GM18870 (cell line): ENCODE results near the gene MVK.

ENCODE experiments used
- ATAC-seq: cut with Tn5 transposase; IDR thresholded peaks from one replicate; pipeline ENCODE4 v1.9.1; 2021; ENCODE audit warnings: moderate library complexity; ENCODE audit not compliant: unreplicated experiment

MVK gene

GRCh38 chr12:109573029-109573913 is at the start of gene MVK, which contains the start of gene MMAB:
TSS of gene MVK (plus strand) at chr12:109573794. CDS start at chr12:109574823, 1,029 bp downstream.
TSS of gene MMAB (minus strand) at chr12:109573504. CDS start at chr12:109573480, 24 bp downstream.
- peak; percentile 97 for ATAC-seq

GRCh38 chr12:109524466-109525278 is 48.9 kb upstream of the MVK start:
- ATAC-seq: no peak

GRCh38 chr12:109525279-109525585 is 48.4 kb upstream of the MVK start:
- ATAC-seq: no peak

- no peak for ATAC-seq
Measured at GRCh38 chr12:109527489-109528123, 46.0 kb upstream of the MVK start.

- no peak for ATAC-seq
Measured at GRCh38 chr12:109529691-109530640, 43.6 kb upstream of the MVK start.

GRCh38 chr12:109531411-109531810 is 42.2 kb upstream of the MVK start:
- no peak for ATAC-seq

GRCh38 chr12:109532721-109533486 is 40.7 kb upstream of the MVK start:
- ATAC-seq: no peak

- no peak for ATAC-seq
Measured at GRCh38 chr12:109533487-109533740, 40.2 kb upstream of the MVK start.

GRCh38 chr12:109534456-109534855 is 39.1 kb upstream of the MVK start:
- no peak for ATAC-seq

GRCh38 chr12:109535231-109535862 is 38.2 kb upstream of the MVK start:
- no peak for ATAC-seq

- no peak for ATAC-seq
Measured at GRCh38 chr12:109535863-109536250, 37.7 kb upstream of the MVK start.

- ATAC-seq: no peak
Measured at GRCh38 chr12:109537136-109537535, 36.5 kb upstream of the MVK start.

GRCh38 chr12:109538191-109538863 is 35.3 kb upstream of the MVK start:
- no peak for ATAC-seq

GRCh38 chr12:109539508-109539907 is 34.1 kb upstream of the MVK start:
- no peak for ATAC-seq

GRCh38 chr12:109540526-109541412 is 32.8 kb upstream of the MVK start:
- no peak for ATAC-seq

GRCh38 chr12:109541413-109541726 is 32.2 kb upstream of the MVK start:
- no peak for ATAC-seq

- no peak for ATAC-seq
Measured at GRCh38 chr12:109542014-109542413, 31.6 kb upstream of the MVK start.

- no peak for ATAC-seq
Measured at GRCh38 chr12:109542876-109543275, 30.7 kb upstream of the MVK start.
